GM12892 (cell line): ENCODE measurements around the gene ARMC9.

Experiments
- POLR2A ChIP-seq: IDR thresholded peaks from 2 replicates; pipeline ENCODE4 v1.6.1; 2011; ENCODE audit warnings: low read depth, low read length, control low read depth
- POLR2AphosphoS5 ChIP-seq: IDR thresholded peaks from 2 replicates; pipeline ENCODE4 v1.6.1; 2011; ENCODE audit warnings: low read depth, low read length, control low read depth
- TAF1 ChIP-seq: IDR thresholded peaks from 2 replicates; pipeline ENCODE4 v1.6.1; 2011; ENCODE audit warnings: low read depth, mild to moderate bottlenecking, control low read depth, low read length, borderline replicate concordance

- TF ChIP-seq TAF1 (no peak), POLR2A (no peak), POLR2AphosphoS5 (no peak)
Measured at GRCh38 chr2:231372326-231372725, 173.9 kb downstream of the ARMC9 start.
